ENCODE data around the gene HADHA.

HADHA gene

DNA sequence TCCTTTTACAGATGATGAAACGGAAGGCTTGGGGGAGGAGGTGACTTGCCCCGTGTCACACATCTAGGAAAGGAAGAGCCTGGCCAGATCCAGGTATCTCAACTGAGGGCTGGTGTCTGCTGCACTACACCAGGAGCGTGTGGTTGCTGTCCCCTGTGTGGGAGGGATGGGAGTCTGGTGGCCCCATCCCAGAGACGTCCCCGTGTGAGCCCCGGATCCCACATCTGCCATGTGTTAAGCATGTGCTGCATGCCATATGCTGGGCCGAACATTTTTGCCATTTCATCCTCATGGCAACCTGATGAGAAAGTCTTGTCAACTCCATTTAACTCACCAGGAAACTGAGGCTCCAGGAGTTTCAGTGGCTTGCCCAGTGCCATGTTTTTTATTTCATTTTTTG is 67.3 kb downstream of the HADHA start:
- TF ChIP-seq Cebpa-rat (IDR thresholded peaks at IDR 0.05), result no peak
- Histone ChIP-seq H4K20me1 (peaks cover 0 to 23% (median 0%) of the 10 kb centered on the region in 11 experiments; a peak in 6 of 22 replicates), H3K9ac (no peak overlapping the region), H3K36me3 (no peaks in the 10 kb centered on the region), H3K4me3 (no peak overlapping the region), H3K4me1 (peaks cover 7 to 22% (median 14%) of the 10 kb centered on the region in 10 experiments; a peak in 18 of 20 replicates), H3K4me2 (no peak overlapping the region), H3K9me3 (replicated peaks in 1 of 11) (peaks cover 0 to 4% (median 0%) of the 10 kb centered on the region in 11 experiments; a peak in 3 of 22 replicates), H3K27ac (no peak overlapping the region), H3K27me3 (peaks cover 65 to 90% (median 89%) of the 10 kb centered on the region in 11 experiments)

DNA sequence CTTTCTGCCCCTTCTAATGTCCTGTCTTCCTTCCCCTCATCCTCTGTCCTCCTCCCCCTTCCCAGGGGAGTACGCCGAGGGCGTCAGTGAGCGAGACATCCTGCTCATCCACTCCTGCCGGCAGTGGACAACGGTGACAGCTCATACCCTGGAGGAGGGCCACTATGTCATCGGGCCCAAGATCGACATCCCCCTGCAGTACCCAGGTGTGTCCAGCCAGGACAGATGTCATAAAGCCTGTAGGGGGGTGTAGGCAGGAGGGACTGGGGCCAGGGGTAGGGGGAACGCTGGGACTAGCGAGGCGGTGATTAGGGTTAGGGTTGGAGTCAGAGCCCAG is 68.2 kb downstream of the HADHA start:
- no peak overlapping the region for H3K4me3 ChIP-seq
- H4K20me1 ChIP-seq, result peaks cover 0 to 23% (median 0%) of the 10 kb centered on the region in 11 experiments; a peak in 7 of 22 replicates
- H3K27ac ChIP-seq, result no peak overlapping the region
- peaks cover 7 to 22% (median 14%) of the 10 kb centered on the region in 10 experiments; a peak in 18 of 20 replicates for H3K4me1 ChIP-seq
- TF ChIP-seq Cebpa-rat (IDR thresholded peaks at IDR 0.05), result no peak
- H3K9ac ChIP-seq, result no peak overlapping the region
- peaks cover 74 to 98% (median 97%) of the 10 kb centered on the region in 11 experiments for H3K27me3 ChIP-seq
- H3K36me3 ChIP-seq, result no peaks in the 10 kb centered on the region
- peaks cover 0 to 10% (median 0%) of the 10 kb centered on the region in 11 experiments; a peak in 3 of 22 replicates for H3K9me3 ChIP-seq (replicated peaks in 1 of 11)
- H3K4me2 ChIP-seq, result no peak overlapping the region

- Histone ChIP-seq H3K36me3 (no peaks in the 10 kb centered on the region), H3K4me1 (peaks cover 7 to 22% (median 14%) of the 10 kb centered on the region in 10 experiments; a peak in 18 of 20 replicates), H3K4me2 (no peak overlapping the region), H3K9ac (no peak overlapping the region), H3K27ac (no peak overlapping the region), H3K27me3 (peaks cover 74 to 98% (median 97%) of the 10 kb centered on the region in 11 experiments), H3K9me3 (replicated peaks in 1 of 11) (peaks cover 0 to 10% (median 0%) of the 10 kb centered on the region in 11 experiments; a peak in 3 of 22 replicates), H4K20me1 (peaks cover 0 to 23% (median 0%) of the 10 kb centered on the region in 11 experiments; a peak in 7 of 22 replicates), H3K4me3 (no peak overlapping the region)
- no peak for TF ChIP-seq Cebpa-rat (IDR thresholded peaks at IDR 0.05)
These were observed 68.8 kb downstream of the HADHA start for GRCh38 chr2:26175466-26176278.

GRCh38 chr2:26174691-26175465 is 69.6 kb downstream of the HADHA start:
- Histone ChIP-seq H3K36me3 (no peaks in the 10 kb centered on the region), H3K27me3 (peaks cover 68 to 98% (median 95%) of the 10 kb centered on the region in 11 experiments), H3K27ac (no peak overlapping the region), H4K20me1 (peaks cover 0 to 25% (median 0%) of the 10 kb centered on the region in 11 experiments; a peak in 8 of 22 replicates), H3K9me3 (replicated peaks in 1 of 11) (peaks cover 0 to 10% (median 0%) of the 10 kb centered on the region in 11 experiments; a peak in 3 of 22 replicates), H3K4me2 (no peak overlapping the region), H3K4me1 (peaks cover 6 to 17% (median 10%) of the 10 kb centered on the region in 10 experiments; a peak in 18 of 20 replicates), H3K4me3 (no peak overlapping the region), H3K9ac (no peak overlapping the region)
- TF ChIP-seq Cebpa-rat (IDR thresholded peaks at IDR 0.05), result no peak

- peak overlapping the region in 6 of 11 experiments; percentile 92 to 97 (median 95); a peak in 3 of 22 replicates for H3K4me2 ChIP-seq
- no peak overlapping the region for H3K9ac ChIP-seq
- TF ChIP-seq Cebpa-rat (IDR thresholded peaks at IDR 0.05), result no peak
- H4K20me1 ChIP-seq, result peaks cover 0 to 34% (median 0%) of the 10 kb centered on the region in 11 experiments; a peak in 8 of 22 replicates
- H3K9me3 ChIP-seq (replicated peaks in 1 of 11), result peaks cover 0 to 10% (median 0%) of the 10 kb centered on the region in 11 experiments; a peak in 3 of 22 replicates
- H3K27ac ChIP-seq, result no peak overlapping the region
- H3K4me3 ChIP-seq, result peak overlapping the region in 2 of 10 experiments; percentile 66 to 69; a peak in 2 of 20 replicates
- H3K36me3 ChIP-seq, result no peaks in the 10 kb centered on the region
- peaks cover 0 to 8% (median under 1%) of the 10 kb centered on the region in 10 experiments; a peak in 10 of 20 replicates for H3K4me1 ChIP-seq
- peaks cover 61 to 96% (median 89%) of the 10 kb centered on the region in 11 experiments for H3K27me3 ChIP-seq
These were observed 70.5 kb downstream of the HADHA start for GRCh38 chr2:26173776-26174482.

DNA sequence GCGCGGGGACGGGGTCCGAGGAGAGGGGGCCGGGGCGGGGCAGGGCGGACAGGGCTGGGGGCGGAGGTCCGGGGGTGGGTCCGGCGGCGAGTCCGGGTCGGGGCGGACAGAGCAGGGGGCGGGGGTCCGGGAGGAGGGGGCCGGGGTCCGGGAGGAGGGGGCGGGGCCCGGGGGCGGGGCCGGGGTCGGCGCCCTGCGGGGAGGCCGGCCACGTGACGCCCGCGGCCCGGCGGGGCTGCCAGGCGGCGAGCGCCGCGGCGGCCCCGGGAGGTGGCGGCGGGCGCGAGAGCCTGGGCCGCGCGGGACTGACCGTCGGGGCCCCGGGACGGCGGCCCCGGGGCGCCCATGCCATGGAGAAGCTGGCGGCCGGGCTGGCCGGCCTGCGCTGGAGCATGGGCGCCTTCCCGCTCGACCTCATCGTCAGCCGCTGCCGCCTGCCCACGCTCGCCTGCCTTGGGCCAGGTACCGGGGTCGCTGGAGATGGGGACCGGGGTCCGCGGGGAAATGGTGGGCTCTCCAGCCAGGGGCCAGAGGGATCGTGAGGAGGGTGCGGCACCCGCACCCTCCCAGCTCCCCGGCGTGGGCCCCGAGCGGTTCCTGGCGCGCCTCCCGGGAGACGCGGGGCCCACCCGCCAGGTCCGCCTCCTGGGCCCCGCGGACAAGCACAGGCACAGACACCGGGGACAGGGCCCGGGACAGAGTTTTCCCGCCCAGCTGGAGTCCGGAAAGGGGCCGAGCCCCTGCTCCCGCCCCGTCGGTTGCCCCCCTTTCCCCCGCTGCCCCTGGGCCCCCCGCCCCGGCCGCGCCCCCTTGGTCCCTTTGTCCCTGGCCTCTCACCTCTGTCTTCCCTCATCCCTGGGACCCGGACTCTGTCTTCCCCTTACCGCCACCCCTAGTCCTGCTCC is 71.3 kb downstream of the HADHA start, which contains the start of gene GAREM2:
Gene GAREM2 (plus strand): TSS at position 218 of the 905 bp plus-strand sequence. CDS start 133 bp downstream, at position 351.
- Histone ChIP-seq H3K4me1 (peaks cover 0 to 4% (median 0%) of the 10 kb centered on the region in 10 experiments; a peak in 3 of 20 replicates), H3K9ac (peak within 1 kb of the TSS; percentile 49 to 79 (median 69); a peak in 21 of 22 replicates), H3K27ac (no peak within 1 kb of the TSS), H4K20me1 (peaks cover 0 to 34% (median 0%) of the 10 kb centered on the region in 11 experiments; a peak in 8 of 22 replicates), H3K4me3 (peak within 1 kb of the TSS; percentile 49 to 69 (median 60)), H3K36me3 (no peaks in the 10 kb centered on the region), H3K9me3 (replicated peaks in 1 of 11) (peaks cover 0 to 10% (median 0%) of the 10 kb centered on the region in 11 experiments; a peak in 3 of 22 replicates), H3K27me3 (peaks cover 53 to 88% (median 81%) of the 10 kb centered on the region in 11 experiments), H3K4me2 (peak within 1 kb of the TSS; percentile 87 to 97 (median 93))
- no peak for TF ChIP-seq Cebpa-rat (IDR thresholded peaks at IDR 0.05)

DNA sequence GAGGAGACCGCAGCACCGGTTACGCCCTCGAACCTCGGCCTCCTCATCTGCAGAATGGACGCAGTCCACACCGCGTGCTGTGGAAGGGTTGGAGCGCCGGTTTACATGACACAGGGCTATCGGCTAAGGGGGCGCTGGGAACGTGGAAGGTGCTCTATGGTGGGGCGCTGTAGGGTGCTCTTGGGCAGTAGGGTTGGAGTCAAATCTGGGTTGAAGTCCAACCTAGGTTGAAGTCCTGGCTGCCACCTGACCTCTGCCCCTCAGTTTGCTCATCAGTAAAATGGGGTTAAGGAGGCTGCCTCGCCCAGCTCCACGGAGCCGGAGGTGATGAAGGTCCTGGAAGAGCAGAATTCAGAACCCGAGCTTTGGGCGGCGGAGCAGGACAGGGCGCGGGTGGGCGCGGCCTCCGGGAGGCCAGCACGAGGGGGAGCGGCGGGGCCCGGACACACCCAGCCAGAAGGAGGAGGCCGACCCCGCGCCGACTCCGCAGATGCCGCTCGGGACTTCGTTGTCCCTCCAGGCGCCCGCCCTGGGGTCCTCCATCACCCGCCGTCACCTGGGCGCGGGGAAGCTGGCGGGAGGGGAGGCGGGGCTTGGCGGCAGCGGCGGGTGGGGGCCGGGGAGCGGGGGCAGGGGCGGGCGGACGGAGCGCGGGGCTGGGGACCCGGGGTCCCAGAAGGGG is 72.1 kb downstream of the HADHA start:
- peak overlapping the region in 1 of 10 experiments; percentile 46; a peak in 3 of 20 replicates for H3K4me3 ChIP-seq
- TF ChIP-seq Cebpa-rat (IDR thresholded peaks at IDR 0.05), result no peak
- peaks cover 46 to 80% (median 73%) of the 10 kb centered on the region in 11 experiments for H3K27me3 ChIP-seq
- no peaks in the 10 kb centered on the region for H3K36me3 ChIP-seq
- H3K4me2 ChIP-seq, result peak overlapping the region in 2 of 11 experiments; percentile 28 to 42; a peak in 4 of 22 replicates
- H3K4me1 ChIP-seq, result peaks cover 0 to 4% (median 0%) of the 10 kb centered on the region in 10 experiments; a peak in 3 of 20 replicates
- no peak overlapping the region for H3K9ac ChIP-seq
- no peak overlapping the region for H3K27ac ChIP-seq
- peaks cover 0 to 34% (median 0%) of the 10 kb centered on the region in 11 experiments; a peak in 8 of 22 replicates for H4K20me1 ChIP-seq
- peaks cover 0 to 10% (median 0%) of the 10 kb centered on the region in 11 experiments; a peak in 3 of 22 replicates for H3K9me3 ChIP-seq (replicated peaks in 1 of 11)

Measured in BLaER1 treated with 17β-estradiol and CSF1 and Interleukin-3, amounts not matched to agents 10 nM and 100 nM (cell line).